Measurements from ENCODE around the gene ARHGEF11.

Gene ARHGEF11

GRCh38 chr1:156949127-156949526 lies 96.4 kb downstream of the ARHGEF11 start:
- no peak for DNase-seq (ENCODE audit: low spot score)

- DNase-seq (ENCODE audit: low spot score) = no peak
Observed at GRCh38 chr1:156948708-156949107, 96.8 kb downstream of the ARHGEF11 start.

- no peak for DNase-seq (ENCODE audit: low spot score)
Observed at GRCh38 chr1:156947818-156948525, 97.6 kb downstream of the ARHGEF11 start.

GRCh38 chr1:156947127-156947526 lies 98.4 kb downstream of the ARHGEF11 start:
- no peak for DNase-seq (ENCODE audit: low spot score)

- peak; percentile 23 for DNase-seq (ENCODE audit: low spot score)
Observed at GRCh38 chr1:156945881-156946661, 99.5 kb downstream of the ARHGEF11 start.

GRCh38 chr1:156944848-156945247 lies 100.7 kb downstream of the ARHGEF11 start:
- DNase-seq (ENCODE audit: low spot score) = no peak

GRCh38 chr1:156944268-156944667 lies 101.3 kb downstream of the ARHGEF11 start:
- no peak for DNase-seq (ENCODE audit: low spot score)

- no peak for DNase-seq (ENCODE audit: low spot score)
Observed at GRCh38 chr1:156943756-156944155, 101.8 kb downstream of the ARHGEF11 start.

GRCh38 chr1:156942576-156942975 lies 103.0 kb downstream of the ARHGEF11 start:
- no peak for DNase-seq (ENCODE audit: low spot score)

- no peak for DNase-seq (ENCODE audit: low spot score)
Observed at GRCh38 chr1:156942176-156942575, 103.4 kb downstream of the ARHGEF11 start.

- DNase-seq (ENCODE audit: low spot score) = no peak
Observed at GRCh38 chr1:156941675-156942074, 103.9 kb downstream of the ARHGEF11 start.

- DNase-seq (ENCODE audit: low spot score) = no peak
Observed at GRCh38 chr1:156939786-156940334, 105.7 kb downstream of the ARHGEF11 start.

GRCh38 chr1:156938813-156939212 lies 106.7 kb downstream of the ARHGEF11 start:
- no peak for DNase-seq (ENCODE audit: low spot score)

GRCh38 chr1:156937883-156938282 lies 107.7 kb downstream of the ARHGEF11 start:
- DNase-seq (ENCODE audit: low spot score) = no peak

- DNase-seq (ENCODE audit: low spot score) = no peak
Observed at GRCh38 chr1:156936721-156937220, 108.8 kb downstream of the ARHGEF11 start.

- no peak for DNase-seq (ENCODE audit: low spot score)
Observed at GRCh38 chr1:156936191-156936590, 109.4 kb downstream of the ARHGEF11 start.

- no peak for DNase-seq (ENCODE audit: low spot score)
Observed at GRCh38 chr1:156935505-156936128, 109.9 kb downstream of the ARHGEF11 start.

GRCh38 chr1:156933136-156933535 lies 112.4 kb downstream of the ARHGEF11 start:
- no peak for DNase-seq (ENCODE audit: low spot score)

- no peak for DNase-seq (ENCODE audit: low spot score)
Observed at GRCh38 chr1:156931974-156932710, 113.4 kb downstream of the ARHGEF11 start.

- DNase-seq (ENCODE audit: low spot score) = no peak
Observed at GRCh38 chr1:156931211-156931952, 114.2 kb downstream of the ARHGEF11 start.

- DNase-seq (ENCODE audit: low spot score) = no peak
Observed at GRCh38 chr1:156930483-156930882, 115.1 kb downstream of the ARHGEF11 start.

Data from kidney tubule cell (primary cell).